Type B pancreatic cell (in vitro differentiated cells): ENCODE data around the gene CTNNA3. TPM values are rescaled to one million over a fixed set of nuclear protein-coding genes. Genes with fewer than 3 reads are reported as not detected.
A peak's percentile ranks its signal among the peaks of the same experiment; 100 is the strongest.

Experiments
- DNase-seq: peaks from one replicate; pipeline ENCODE4 v3.0.0; 2021; ENCODE audit warnings: mixed read lengths; ENCODE audit not compliant: unreplicated experiment; ENCODE audit errors: extremely low spot score
- H3K27ac Mint-ChIP-seq: 2 replicates; pipeline ENCODE4 v1.8.0; 2021; ENCODE audit warnings: mild to moderate bottlenecking, mixed read lengths
- H3K27me3 Mint-ChIP-seq: 2 replicates; pipeline ENCODE4 v1.8.0; 2021; ENCODE audit warnings: mixed read lengths
- H3K36me3 Mint-ChIP-seq: 2 replicates; pipeline ENCODE4 v1.8.0; 2021; ENCODE audit warnings: mixed read lengths
- H3K4me1 Mint-ChIP-seq: one replicate; pipeline ENCODE4 v1.8.0; 2021; ENCODE audit warnings: mixed read lengths; ENCODE audit not compliant: unreplicated experiment
- H3K4me3 Mint-ChIP-seq: 2 replicates; pipeline ENCODE4 v1.8.0; 2021; ENCODE audit warnings: mild to moderate bottlenecking, mixed read lengths
- H3K9me3 Mint-ChIP-seq: 2 replicates; pipeline ENCODE4 v1.8.0; 2021; ENCODE audit warnings: mixed read lengths
- CTCF ChIP-seq: fragments of 200-600 bp; sonication (generic); conservative IDR thresholded peaks from 2 replicates; pipeline ENCODE4 v1.5.0; 2021; ENCODE audit warnings: antibody characterized with exemption, mild to moderate bottlenecking
- total RNA-seq: library from RNA; stranded (reverse); gene quantifications from 2 replicates; pipeline ENCODE4 v1.2.1, GENCODE V29; 2021; ENCODE audit warnings: low replicate concordance

The CTNNA3 gene
- total RNA-seq, 1 donor from 2014 or later, result 2.6 TPM

GRCh38 chr10:66277481-66277880 lies 1418.5 kb downstream of the CTNNA3 start:
- Mint-ChIP-seq H3K36me3 (no peaks in the 10 kb centered on the region), H3K4me1 (no peaks in the 10 kb centered on the region), H3K4me3 (no peak overlapping the region), H3K27ac (no peak overlapping the region), H3K9me3 (no peaks in the 10 kb centered on the region), H3K27me3 (peaks cover 4% of the 10 kb centered on the region)
- peak; percentile 66 for TF ChIP-seq CTCF
- no peak for DNase-seq

GRCh38 chr10:66273966-66274519 lies 1422.0 kb downstream of the CTNNA3 start:
- Mint-ChIP-seq H3K36me3 (no peaks in the 10 kb centered on the region), H3K27me3 (peaks cover 8% of the 10 kb centered on the region), H3K4me3 (no peak overlapping the region), H3K27ac (no peak overlapping the region), H3K9me3 (no peaks in the 10 kb centered on the region), H3K4me1 (no peaks in the 10 kb centered on the region)
- TF ChIP-seq CTCF, result no peak
- DNase-seq, result no peak

- Mint-ChIP-seq H3K36me3 (no peaks in the 10 kb centered on the region), H3K9me3 (no peaks in the 10 kb centered on the region), H3K27me3 (peaks cover 4% of the 10 kb centered on the region), H3K4me1 (no peaks in the 10 kb centered on the region), H3K4me3 (no peak overlapping the region), H3K27ac (no peak overlapping the region)
- TF ChIP-seq CTCF, result no peak
- no peak for DNase-seq
Measured at GRCh38 chr10:66265398-66265797, 1430.6 kb downstream of the CTNNA3 start.

- peaks cover 7% of the 10 kb centered on the region for H3K27me3 Mint-ChIP-seq
- peaks cover 5% of the 10 kb centered on the region for H3K9me3 Mint-ChIP-seq
- no peaks in the 10 kb centered on the region for H3K36me3 Mint-ChIP-seq
- no peak overlapping the region for H3K4me3 Mint-ChIP-seq
- H3K27ac Mint-ChIP-seq, result no peak overlapping the region
- no peak for TF ChIP-seq CTCF
- DNase-seq, result no peak
- no peaks in the 10 kb centered on the region for H3K4me1 Mint-ChIP-seq
Measured at GRCh38 chr10:66259836-66260235, 1436.2 kb downstream of the CTNNA3 start.

GRCh38 chr10:66258693-66259092 lies 1437.3 kb downstream of the CTNNA3 start:
- peaks cover 5% of the 10 kb centered on the region for H3K9me3 Mint-ChIP-seq
- TF ChIP-seq CTCF, result no peak
- H3K36me3 Mint-ChIP-seq, result no peaks in the 10 kb centered on the region

GRCh38 chr10:66257801-66258200 lies 1438.2 kb downstream of the CTNNA3 start:
- Mint-ChIP-seq H3K4me3 (no peak overlapping the region), H3K27ac (no peak overlapping the region)
- no peak for TF ChIP-seq CTCF

More at GRCh38 chr10:66258693-66259092, 1437.3 kb downstream of the CTNNA3 start:
- Mint-ChIP-seq H3K4me3 (no peak overlapping the region), H3K4me1 (no peaks in the 10 kb centered on the region), H3K27ac (no peak overlapping the region), H3K27me3 (peaks cover 4% of the 10 kb centered on the region)
- no peak for DNase-seq

More at GRCh38 chr10:66257801-66258200, 1438.2 kb downstream of the CTNNA3 start:
- Mint-ChIP-seq H3K36me3 (no peaks in the 10 kb centered on the region), H3K4me1 (no peaks in the 10 kb centered on the region), H3K9me3 (peaks cover 5% of the 10 kb centered on the region), H3K27me3 (peaks cover 4% of the 10 kb centered on the region)
- DNase-seq, result no peak
